H1 (cell line): ENCODE results near the gene RERE. TPM values are rescaled to one million over a fixed set of nuclear protein-coding genes. Genes with fewer than 3 reads are reported as not detected.

Experiments used
- CTCF ChIA-PET: fragments of 300-600 bp; sonication (Branson Sonifier 250); formaldehyde crosslinking; loops from one replicate; lab custom pipeline; 2021; ENCODE audit not compliant: partially characterized antibody; lab: Charles Lee
- POLR2A ChIA-PET: fragments of 300-600 bp; sonication (Branson Sonifier 250); formaldehyde crosslinking; loops from one replicate; lab custom pipeline; 2021; ENCODE audit warnings: inconsistent platforms; ENCODE audit not compliant: partially characterized antibody; lab: Charles Lee
- DNase-seq, 2 experiments: peaks; one replicate each; pipeline versions ENCODE4 v3.0.0 to v3.0.0-alpha.2; 2010 to 2022; ENCODE audit warnings: low spot score in 2 of 2, low read depth in 1 of 2, mixed read lengths in 1 of 2
- FAIRE-seq: peaks from 2 replicates; lab custom pipeline; 2011; peaks lifted over from hg19 to GRCh38; lab: Jason Lieb, UNC
- H2AFZ ChIP-seq: 2 replicates; pipeline ENCODE4 v1.8.1; 2012; ENCODE audit warnings: low read length, inconsistent platforms
- H2AK5ac ChIP-seq: 2 replicates; pipeline ENCODE4 v1.6.1; 2013; ENCODE audit warnings: low read depth, low read length
- H2BK120ac ChIP-seq: replicated peaks from 2 replicates; pipeline ENCODE3; 2013; ENCODE audit warnings: low read depth, low read length, inconsistent platforms
- H2BK12ac ChIP-seq: 2 replicates; pipeline ENCODE4 v1.6.1; 2013; ENCODE audit warnings: low read depth, low read length
- H2BK15ac ChIP-seq: 2 replicates; pipeline ENCODE4 v1.6.1; 2013; ENCODE audit warnings: low read length
- H2BK20ac ChIP-seq: 2 replicates; pipeline ENCODE4 v1.6.1; 2013; ENCODE audit warnings: low read length
- H2BK5ac ChIP-seq: 2 replicates; pipeline ENCODE4 v1.6.1; 2013; ENCODE audit warnings: low read depth, low read length
- H3K14ac ChIP-seq: 2 replicates; pipeline ENCODE4 v1.6.1; 2013; ENCODE audit warnings: inconsistent platforms; ENCODE audit not compliant: insufficient read length
- H3K18ac ChIP-seq: 2 replicates; pipeline ENCODE4 v1.6.1; 2013; ENCODE audit warnings: low read length; ENCODE audit errors: extremely low read depth
- H3K23ac ChIP-seq: 2 replicates; pipeline ENCODE4 v1.6.1; 2013; ENCODE audit warnings: inconsistent platforms; ENCODE audit not compliant: insufficient read length
- H3K23me2 ChIP-seq: 2 replicates; pipeline ENCODE4 v1.6.1; 2013; ENCODE audit warnings: low read depth, low read length
- H3K27ac ChIP-seq: 2 replicates; pipeline ENCODE4 v1.6.1; 2011; ENCODE audit warnings: low read depth, low read length, inconsistent platforms
- H3K27me3 ChIP-seq, 4 experiments: replicated peaks in 1 of 4; 1 replicate in 1 of 4; 2 replicates in 3 of 4; pipeline versions ENCODE4 v1.6.1 to v1.8.1; 2011 to 2013; ENCODE audit warnings: low read length in 3 of 4, mild to moderate bottlenecking in 3 of 4, inconsistent platforms in 2 of 4, mixed read lengths in 2 of 4, moderate library complexity in 1 of 4; ENCODE audit not compliant: control insufficient read depth in 3 of 4, insufficient read depth in 3 of 4; ENCODE audit errors: extremely low read depth in 1 of 4
- H3K36me3 ChIP-seq, 4 experiments: 2 replicates each; pipeline versions ENCODE4 v1.6.1 to v1.8.1; 2011 to 2013; ENCODE audit warnings: mild to moderate bottlenecking in 4 of 4, low read length in 3 of 4, moderate library complexity in 2 of 4, control low read depth in 1 of 4, inconsistent platforms in 1 of 4; ENCODE audit not compliant: insufficient read depth in 4 of 4, control insufficient read depth in 2 of 4
- H3K4ac ChIP-seq: replicated peaks from 2 replicates; pipeline ENCODE3; 2013; ENCODE audit warnings: low read length, low read depth, mixed read lengths, inconsistent platforms; ENCODE audit not compliant: insufficient read length
- H3K4me1 ChIP-seq, 4 experiments: replicated peaks in 1 of 4; 1 replicate in 1 of 4; 2 replicates in 3 of 4; pipeline versions ENCODE4 v1.6.1 to v1.8.1; 2011 to 2013; ENCODE audit warnings: low read length in 3 of 4, inconsistent platforms in 2 of 4, mixed read lengths in 1 of 4; ENCODE audit not compliant: insufficient read depth in 4 of 4, control insufficient read depth in 3 of 4
- H3K4me2 ChIP-seq, 2 experiments: 2 replicates each; pipeline versions ENCODE4 v1.6.1 to v1.8.1; 2011 to 2013; ENCODE audit warnings: low read depth in 2 of 2, low read length in 2 of 2, control low read depth in 1 of 2, inconsistent platforms in 1 of 2, mild to moderate bottlenecking in 1 of 2; ENCODE audit not compliant: insufficient read depth in 1 of 2
- H3K4me3 ChIP-seq, 4 experiments: fragments of 200-600, 300-600 bp in 1 of 4; sonication (generic), shearing (Covaris generic), sonication (Bioruptor Twin) in 1 of 4; 2 replicates each; pipeline versions ENCODE4 v1.5.1 to v1.8.1; 2011 to 2016; ENCODE audit warnings: low read length in 4 of 4, low read depth in 3 of 4, control low read depth in 2 of 4, inconsistent platforms in 2 of 4, mild to moderate bottlenecking in 2 of 4, mixed read lengths in 1 of 4, moderate library complexity in 1 of 4; ENCODE audit not compliant: insufficient read depth in 2 of 4; ENCODE audit errors: extremely low read depth in 1 of 4
- H3K56ac ChIP-seq: replicated peaks from 2 replicates; pipeline ENCODE3; 2013; ENCODE audit warnings: low read depth, mild to moderate bottlenecking, mixed read lengths, low read length, inconsistent platforms; ENCODE audit not compliant: insufficient read length
- H3K79me1 ChIP-seq: 2 replicates; pipeline ENCODE4 v1.6.1; 2013; ENCODE audit warnings: low read depth, low read length, control low read depth
- H3K79me2 ChIP-seq, 2 experiments: 2 replicates each; pipeline versions ENCODE4 v1.6.1 to v1.8.1; 2012 to 2013; ENCODE audit warnings: low read length in 2 of 2, mild to moderate bottlenecking in 2 of 2, inconsistent platforms in 1 of 2; ENCODE audit not compliant: insufficient read depth in 2 of 2, control insufficient read depth in 1 of 2
- H3K9ac ChIP-seq, 4 experiments: replicated peaks in 1 of 4; 1 replicate in 1 of 4; 2 replicates in 3 of 4; pipeline versions ENCODE4 v1.6.1 to v1.8.1; 2011 to 2013; ENCODE audit warnings: low read depth in 3 of 4, low read length in 3 of 4, control low read depth in 2 of 4, mild to moderate bottlenecking in 2 of 4, moderate library complexity in 2 of 4, inconsistent platforms in 1 of 4; ENCODE audit errors: extremely low read depth in 1 of 4
- H3K9me3 ChIP-seq, 2 experiments: 2 replicates each; pipeline versions ENCODE4 v1.6.1 to v1.8.1; 2012 to 2013; ENCODE audit warnings: mild to moderate bottlenecking in 2 of 2, moderate library complexity in 2 of 2, control low read depth in 1 of 2, inconsistent platforms in 1 of 2, low read depth in 1 of 2, low read length in 1 of 2, mixed read lengths in 1 of 2; ENCODE audit not compliant: insufficient read depth in 2 of 2
- H4K20me1 ChIP-seq, 2 experiments: replicated peaks in 1 of 2; 2 replicates each; pipeline versions ENCODE3 to v1.8.1; 2011 to 2013; ENCODE audit warnings: inconsistent platforms in 2 of 2, low read length in 2 of 2, mild to moderate bottlenecking in 1 of 2; ENCODE audit not compliant: insufficient read depth in 2 of 2, control insufficient read depth in 1 of 2
- H4K5ac ChIP-seq: 2 replicates; pipeline ENCODE4 v1.6.1; 2013; ENCODE audit warnings: low read length, low read depth, mixed read lengths, inconsistent platforms; ENCODE audit not compliant: insufficient read length
- H4K8ac ChIP-seq: 2 replicates; pipeline ENCODE4 v1.8.0; 2013; ENCODE audit warnings: mild to moderate bottlenecking, moderate library complexity, low read length, inconsistent platforms; ENCODE audit not compliant: insufficient read depth; ENCODE audit errors: extremely low read depth
- H4K91ac ChIP-seq: replicated peaks from 2 replicates; pipeline ENCODE3; 2013; ENCODE audit warnings: low read length, mixed read lengths, inconsistent platforms; ENCODE audit not compliant: insufficient read length
- ATF3 ChIP-seq: IDR thresholded peaks from 2 replicates; pipeline ENCODE4 v1.6.1; 2011; ENCODE audit warnings: low read depth, mild to moderate bottlenecking, low read length; ENCODE audit not compliant: insufficient read depth
- CEBPB ChIP-seq: IDR thresholded peaks from 2 replicates; pipeline ENCODE4 v1.6.1; 2012; ENCODE audit warnings: low read depth, low read length
- CHD1 ChIP-seq: IDR thresholded peaks from 2 replicates; pipeline ENCODE4 v1.6.1; 2012; ENCODE audit warnings: low read depth, low read length, improper control_type of control experiment
- EP300 ChIP-seq, 2 experiments: IDR thresholded peaks; 1 replicate in 1 of 2; 2 replicates in 1 of 2; pipeline ENCODE4 v1.6.1; 2011 to 2012; ENCODE audit warnings: low read depth in 2 of 2, low read length in 2 of 2, mild to moderate bottlenecking in 2 of 2, borderline replicate concordance in 1 of 2, inconsistent platforms in 1 of 2, moderate library complexity in 1 of 2
- GABPA ChIP-seq: IDR thresholded peaks from 2 replicates; pipeline ENCODE4 v1.6.1; 2011; ENCODE audit warnings: mild to moderate bottlenecking, low read length, moderate library complexity, borderline replicate concordance; ENCODE audit not compliant: insufficient read depth
- KDM5A ChIP-seq: fragments of 200-600 bp; IDR thresholded peaks from 2 replicates; pipeline ENCODE4 v1.7.1; 2012; ENCODE audit warnings: mild to moderate bottlenecking, low read length, inconsistent platforms, mixed read lengths
- RFX5 ChIP-seq: IDR thresholded peaks from 2 replicates; pipeline ENCODE4 v1.6.1; 2011; ENCODE audit warnings: low read depth, low read length, improper control_type of control experiment, borderline replicate concordance
- SAP30 ChIP-seq: fragments of 300-600 bp; sonication (generic); IDR thresholded peaks from 2 replicates; pipeline ENCODE4 v1.7.1; 2012; ENCODE audit warnings: low read length, moderate library complexity, mild to moderate bottlenecking, inconsistent platforms; ENCODE audit not compliant: insufficient read depth, insufficient replicate concordance
- TBP ChIP-seq: IDR thresholded peaks from 2 replicates; pipeline ENCODE4 v1.6.1; 2011; ENCODE audit warnings: low read depth, low read length, improper control_type of control experiment
- WGBS, 2 experiments: shearing (Covaris generic) in 1 of 2; methylation state at CpG; one replicate each; pipeline versions ENCODE4 v1.1.6 to v1.1.7; 2013 to 2015; ENCODE audit warnings: low lambda C conversion rate in 2 of 2, mixed read lengths in 2 of 2, inconsistent platforms in 1 of 2, low coverage in 1 of 2, missing lambda C conversion rate in 1 of 2; ENCODE audit not compliant: insufficient replicate concordance in 2 of 2, insufficient coverage in 1 of 2, insufficient read length in 1 of 2; ENCODE audit errors: extremely low coverage in 1 of 2, missing lambda C conversion rate in 1 of 2; 5-methylcytosine and 5-hydroxymethylcytosine counted together
- polyA plus RNA-seq, 7 experiments: library from polyadenylated mRNA; depleted of rRNA in 3 of 7; stranded (reverse) in 5 of 7; unstranded in 2 of 7; fragments of >200 nt in 5 of 7; fragments of 200-250 nt in 2 of 7; gene quantifications; 1 replicate in 5 of 7; 2 replicates in 1 of 7; 4 replicates in 1 of 7; pipeline versions ENCODE4 v1.2.1 to v1.2.3, GENCODE V29; 2011 to 2013; ENCODE audit warnings: missing spikeins in 2 of 7, mixed read lengths in 2 of 7
- total RNA-seq: library from RNA; stranded (reverse); fragmentation: NEBNext Ultra II Directional; extraction: Animal tissue kit (Norgen Biotek cat#: 25700); gene quantifications from 2 replicates; pipeline ENCODE4 v1.2.1, GENCODE V29; 2021

RERE gene
- total and polyA plus RNA-seq, 2 of the 8 experiments (the other 6 are each of a cell fraction or from before 2014, with no cell fraction given) = 15.3 to 142 TPM

- H2BK5ac ChIP-seq = no peak overlapping the region
- no peak overlapping the region for H3K9ac ChIP-seq
- H2BK120ac ChIP-seq = no peak overlapping the region
- 0 out of 2 replicates have a peak overlapping the region, but pooled peaks have one; percentile 40 for H4K8ac ChIP-seq
- H3K4me1 ChIP-seq = peaks cover 0 to 11% (median 3%) of the 10 kb centered on the region in 4 experiments; a peak in 5 of 7 replicates
- no peak overlapping the region for H4K91ac ChIP-seq
- 39% methylated on average over 19 of the region's 21 CpGs; no CpG with 5 or more reads in 1 of the 2 experiments for WGBS, 2 experiments
- peaks cover 2 to 6% of the 10 kb centered on the region in 2 experiments for H4K20me1 ChIP-seq
- H3K79me2 ChIP-seq = no peaks in the 10 kb centered on the region
- no peak overlapping the region for H4K5ac ChIP-seq
- no peak overlapping the region for H3K14ac ChIP-seq
- H2AK5ac ChIP-seq = no peak overlapping the region
- ChIA-PET POLR2A (interaction anchor here (0.6 to 2.2 kb wide), 3 partner anchors 10 to 34 kb away, joined by 3 to 7 read pairs (median 7); no protein-coding TSS in a partner anchor), CTCF (interaction anchor here (0.6 to 7.6 kb wide), 22 partner anchors 11 to 1058 kb away, joined by 3 to 73 read pairs (median 4); partner anchors contain the start of gene SLC45A1)
- no peak overlapping the region for H3K4ac ChIP-seq
- peaks cover 0 to 4% (median 0%) of the 10 kb centered on the region in 4 experiments; a peak in 3 of 8 replicates for H3K36me3 ChIP-seq
- no peak overlapping the region for H2BK20ac ChIP-seq
- no peak overlapping the region for H2AFZ ChIP-seq
- peak; percentile 72 to 92 for DNase-seq
- H3K23ac ChIP-seq = no peak overlapping the region
- no peaks in the 10 kb centered on the region for H3K79me1 ChIP-seq
- H2BK12ac ChIP-seq = no peak overlapping the region
- H3K18ac ChIP-seq = no peak overlapping the region
- H3K23me2 ChIP-seq = peaks cover 9% of the 10 kb centered on the region; the same call in 1 of the 2 replicates
- no peak overlapping the region for H3K27ac ChIP-seq
- no peak overlapping the region for H3K4me3 ChIP-seq
- H3K56ac ChIP-seq = no peak overlapping the region
- H3K4me2 ChIP-seq = peak overlapping the region in 1 of 2 experiments; percentile 28; a peak in 1 of 4 replicates
- no peaks in the 10 kb centered on the region for H3K9me3 ChIP-seq
- no peak for FAIRE-seq
- no peak overlapping the region for H2BK15ac ChIP-seq
- H3K27me3 ChIP-seq = no peaks in the 10 kb centered on the region
- no peak for TF ChIP-seq SAP30
- TF ChIP-seq CHD1 = peak; percentile 72
- TF ChIP-seq KDM5A = no peak
- peak; percentile 64; the same call in 1 of the 2 replicates for TF ChIP-seq CEBPB
- TF ChIP-seq TBP = 0 out of 2 replicates have a peak, but pooled peaks have one; percentile 40
- TF ChIP-seq RFX5 = no peak
- peak in 1 of 2 experiments; percentile 85; a peak in 1 of 3 replicates for TF ChIP-seq EP300 (IDR thresholded peaks at IDR 0.05; ENCODE audit: borderline replicate concordance in 1 of 2, low read depth in 2 of 2, low read length in 2 of 2)
- TF ChIP-seq ATF3 = peak; percentile 40; the same call in 1 of the 2 replicates
- peak; percentile 53; the same call in 1 of the 2 replicates for TF ChIP-seq GABPA
These were observed 468.5 kb downstream of the RERE start for GRCh38 chr1:8348777-8349472.
